IPS-20b (cell line): Measurements from ENCODE around the gene NOXA1.
"Not testable (repeated sequence)": the region's sequence is repeated elsewhere in the genome, so short reads cannot be mapped to it uniquely, and the experiment has no call there.

Source experiments
- H3K27ac ChIP-seq: one replicate; pipeline ENCODE4 v1.5.1; 2013; ENCODE audit warnings: low read length
- H3K27me3 ChIP-seq: 2 replicates; pipeline ENCODE4 v1.6.1; 2013; ENCODE audit warnings: mild to moderate bottlenecking, low read length, inconsistent platforms; ENCODE audit not compliant: insufficient read depth
- H3K36me3 ChIP-seq: 2 replicates; pipeline ENCODE4 v1.6.1; 2013; ENCODE audit warnings: low read depth, mild to moderate bottlenecking, inconsistent platforms, low read length, moderate library complexity; ENCODE audit not compliant: insufficient read depth
- H3K4me1 ChIP-seq: 2 replicates; pipeline ENCODE4 v1.6.1; 2013; ENCODE audit warnings: mild to moderate bottlenecking, control low read depth, inconsistent platforms, low read length, moderate library complexity; ENCODE audit not compliant: insufficient read depth
- H3K4me3 ChIP-seq: 2 replicates; pipeline ENCODE4 v1.5.1; 2013; ENCODE audit warnings: mild to moderate bottlenecking, low read length, inconsistent platforms
- H3K9ac ChIP-seq: 2 replicates; pipeline ENCODE4 v1.6.1; 2013; ENCODE audit warnings: low read depth, mild to moderate bottlenecking, inconsistent platforms, low read length, moderate library complexity
- H3K9me3 ChIP-seq: 2 replicates; pipeline ENCODE4 v1.6.1; 2013; ENCODE audit warnings: mild to moderate bottlenecking, low read depth, low read length, inconsistent platforms; ENCODE audit not compliant: insufficient read depth

The NOXA1 gene

GRCh38 chr9:137382444-137383080 lies 40.6 kb upstream of the NOXA1 start:
- Histone ChIP-seq H3K4me1 (no peaks in the 10 kb centered on the region), H3K36me3 (no peaks in the 10 kb centered on the region), H3K27ac (no peak overlapping the region), H3K4me3 (no peak overlapping the region), H3K9ac (no peak overlapping the region), H3K9me3 (no peaks in the 10 kb centered on the region), H3K27me3 (no peaks in the 10 kb centered on the region; the same call in 1 of the 2 replicates)

GRCh38 chr9:137383081-137383783 lies 40.0 kb upstream of the NOXA1 start:
- no peak overlapping the region for H3K9ac ChIP-seq
- no peak overlapping the region for H3K27ac ChIP-seq
- no peaks in the 10 kb centered on the region for H3K36me3 ChIP-seq
- H3K27me3 ChIP-seq = no peaks in the 10 kb centered on the region; the same call in 1 of the 2 replicates
- H3K4me3 ChIP-seq = no peak overlapping the region
- H3K9me3 ChIP-seq = no peaks in the 10 kb centered on the region
- H3K4me1 ChIP-seq = no peaks in the 10 kb centered on the region

- Histone ChIP-seq H3K4me1 (no peaks in the 10 kb centered on the region), H3K9me3 (no peaks in the 10 kb centered on the region), H3K27ac (no peak overlapping the region), H3K27me3 (no peaks in the 10 kb centered on the region), H3K36me3 (no peaks in the 10 kb centered on the region), H3K4me3 (no peak overlapping the region), H3K9ac (no peak overlapping the region; the same call in 1 of the 2 replicates)
Observed at GRCh38 chr9:137383784-137384756, 39.1 kb upstream of the NOXA1 start.

DNA sequence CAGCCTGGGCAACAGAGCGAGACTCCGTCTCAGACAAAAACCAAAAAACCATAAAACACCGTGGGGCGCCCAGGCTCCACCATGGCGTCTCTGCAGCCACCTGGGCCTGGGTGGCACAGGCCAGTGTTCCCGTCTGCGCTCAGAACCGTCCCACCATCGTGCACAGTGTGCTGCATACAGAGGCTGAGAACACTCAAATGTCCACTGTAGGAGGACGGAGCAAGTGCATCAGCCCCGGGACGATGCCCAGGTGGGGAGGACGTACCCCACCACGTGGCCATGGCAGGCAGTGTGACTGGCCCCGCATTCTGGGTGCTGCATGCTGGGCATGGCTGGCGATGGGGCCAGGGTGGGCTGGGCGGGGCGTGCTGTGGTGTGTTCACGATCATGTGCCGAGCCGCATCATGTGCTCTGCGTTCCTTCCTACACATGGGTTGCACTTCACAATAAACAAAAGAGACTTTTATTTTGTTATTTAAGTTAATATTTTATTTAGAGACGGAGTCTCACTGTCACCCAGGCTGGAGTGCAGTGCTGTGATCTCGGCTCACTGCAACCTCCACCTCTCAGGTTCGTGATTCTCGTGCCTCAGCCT lies 38.0 kb upstream of the NOXA1 start:
- Histone ChIP-seq H3K9ac (no peak overlapping the region), H3K4me3 (no peak overlapping the region), H3K4me1 (no peaks in the 10 kb centered on the region), H3K36me3 (no peaks in the 10 kb centered on the region), H3K9me3 (no peaks in the 10 kb centered on the region), H3K27ac (no peak overlapping the region), H3K27me3 (no peaks in the 10 kb centered on the region)

GRCh38 chr9:137386507-137387113 lies 36.6 kb upstream of the NOXA1 start:
- H3K27me3 ChIP-seq, H3K9ac ChIP-seq, H3K27ac ChIP-seq: not testable (repeated sequence)

DNA sequence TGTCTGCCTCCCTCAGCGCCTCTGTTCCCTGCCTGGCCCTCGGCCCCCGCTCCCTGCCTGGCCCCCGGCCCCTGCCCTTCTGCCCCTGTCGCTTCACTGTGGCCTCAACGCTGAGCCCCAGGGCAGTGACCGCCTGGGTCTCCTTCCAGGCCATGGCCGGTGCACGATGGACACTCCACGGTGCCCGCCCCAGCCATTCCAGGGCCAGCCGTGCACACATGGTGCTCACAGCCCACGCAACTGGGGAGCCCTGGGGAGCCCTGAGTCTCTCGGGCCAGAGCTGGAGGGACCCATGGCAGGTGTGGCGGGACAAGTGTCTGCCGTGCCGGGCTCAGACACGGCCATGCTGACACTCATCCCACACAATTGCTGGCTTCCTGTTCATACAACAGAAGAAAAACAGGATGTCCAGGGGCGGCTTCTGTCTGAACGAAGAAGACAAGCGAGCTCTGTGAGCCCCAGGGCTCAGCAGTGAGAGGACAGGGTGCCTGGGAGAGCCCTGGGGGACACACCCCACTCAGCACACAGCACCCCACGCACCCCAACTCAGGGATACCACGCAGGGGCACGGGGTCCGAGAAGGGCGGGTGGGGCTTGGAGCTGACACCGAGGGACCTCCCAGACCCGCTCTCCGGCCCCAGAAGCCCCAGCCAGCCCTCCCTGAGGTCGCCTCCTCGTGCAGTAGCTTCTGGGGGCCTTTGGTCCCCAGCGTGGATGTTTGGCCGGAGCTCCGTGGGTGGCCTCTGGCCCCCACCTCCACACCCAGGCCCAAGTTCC lies 35.9 kb upstream of the NOXA1 start:
- Histone ChIP-seq H3K9ac (no peak overlapping the region), H3K36me3 (no peaks in the 10 kb centered on the region), H3K4me3 (no peak overlapping the region), H3K4me1 (no peaks in the 10 kb centered on the region), H3K27ac (no peak overlapping the region), H3K27me3 (no peaks in the 10 kb centered on the region), H3K9me3 (no peaks in the 10 kb centered on the region)

More at GRCh38 chr9:137386507-137387113, 36.6 kb upstream of the NOXA1 start:
- H3K4me3 ChIP-seq, H3K36me3 ChIP-seq, H3K4me1 ChIP-seq, H3K9me3 ChIP-seq: not testable (repeated sequence)

DNA sequence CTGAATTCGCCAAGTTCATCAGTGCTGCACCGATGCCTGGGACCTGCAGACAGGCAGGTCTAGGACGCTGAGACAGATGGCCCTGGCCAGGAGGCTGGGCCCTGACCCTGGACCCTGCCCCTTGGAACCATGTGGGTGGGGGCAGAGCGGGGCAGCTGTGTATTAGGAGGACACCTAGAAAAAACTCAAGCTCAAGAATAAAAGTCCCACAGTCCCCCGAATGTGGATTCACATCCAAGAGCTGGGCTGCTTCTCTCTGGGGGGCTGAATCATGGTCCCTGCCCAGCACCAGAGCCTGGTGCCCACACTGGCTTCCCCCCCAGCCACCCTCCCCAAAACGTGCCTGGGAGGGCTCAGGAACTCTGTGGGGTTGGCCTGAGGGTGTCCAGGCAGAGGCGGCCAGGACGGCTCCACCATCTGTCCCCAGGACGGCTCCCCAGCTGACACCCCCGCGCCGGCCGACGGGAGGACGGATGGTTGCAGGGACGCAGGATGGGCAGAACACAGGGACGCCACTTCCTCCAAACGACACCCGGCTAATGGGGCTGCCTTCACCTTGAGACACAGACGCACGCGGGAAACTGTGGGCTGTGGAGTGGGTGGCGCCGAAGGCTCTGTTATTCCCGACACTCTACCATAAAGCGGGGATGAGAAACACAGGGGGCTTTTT lies 35.2 kb upstream of the NOXA1 start:
- Histone ChIP-seq H3K9ac (no peak overlapping the region), H3K36me3 (no peaks in the 10 kb centered on the region), H3K4me3 (no peak overlapping the region), H3K27ac (no peak overlapping the region), H3K9me3 (no peaks in the 10 kb centered on the region), H3K4me1 (no peaks in the 10 kb centered on the region), H3K27me3 (no peaks in the 10 kb centered on the region)

DNA sequence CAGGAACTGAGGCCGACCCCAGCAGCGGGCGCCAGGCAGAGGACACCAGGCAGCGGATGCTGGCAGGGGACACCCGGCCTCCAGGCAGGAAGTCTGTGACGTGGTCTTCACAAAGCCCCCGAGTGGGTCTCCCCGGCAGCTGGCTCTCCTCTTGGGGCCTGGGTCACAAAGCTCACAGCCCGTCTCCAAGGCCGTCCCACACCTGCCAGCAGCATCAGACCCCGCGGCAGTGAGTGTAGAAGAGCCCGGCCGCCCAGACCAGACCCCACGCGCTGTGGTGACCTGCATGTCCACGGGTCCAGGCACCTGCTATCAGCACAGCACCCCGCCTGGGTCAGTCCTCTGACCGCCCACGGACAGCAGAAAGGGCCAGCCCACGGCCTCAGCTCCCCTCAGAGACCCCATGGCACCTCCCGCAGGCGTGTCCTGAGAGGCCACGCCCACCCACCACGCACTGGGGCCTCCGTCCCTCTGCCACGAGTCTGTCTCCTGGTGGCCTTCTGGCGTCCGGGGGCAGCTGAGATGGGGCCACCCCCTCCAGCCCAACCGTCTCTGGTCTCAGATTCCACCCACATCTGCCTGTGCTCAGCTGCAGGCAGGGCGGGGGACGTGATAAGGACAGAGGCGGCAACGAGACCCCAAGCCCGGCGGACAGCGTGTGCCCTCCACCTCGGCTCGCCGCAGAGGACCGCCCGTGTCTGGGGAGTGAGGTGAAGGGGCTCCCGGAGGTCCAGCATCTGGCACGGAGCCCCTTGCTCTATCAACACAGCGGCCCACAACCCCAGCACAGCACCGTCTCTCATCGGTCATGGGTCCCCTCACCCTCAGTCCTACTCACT lies 34.4 kb upstream of the NOXA1 start:
- Histone ChIP-seq H3K4me1 (no peaks in the 10 kb centered on the region), H3K27ac (no peak overlapping the region), H3K4me3 (no peak overlapping the region), H3K9ac (no peak overlapping the region), H3K36me3 (no peaks in the 10 kb centered on the region), H3K27me3 (no peaks in the 10 kb centered on the region), H3K9me3 (no peaks in the 10 kb centered on the region)

DNA sequence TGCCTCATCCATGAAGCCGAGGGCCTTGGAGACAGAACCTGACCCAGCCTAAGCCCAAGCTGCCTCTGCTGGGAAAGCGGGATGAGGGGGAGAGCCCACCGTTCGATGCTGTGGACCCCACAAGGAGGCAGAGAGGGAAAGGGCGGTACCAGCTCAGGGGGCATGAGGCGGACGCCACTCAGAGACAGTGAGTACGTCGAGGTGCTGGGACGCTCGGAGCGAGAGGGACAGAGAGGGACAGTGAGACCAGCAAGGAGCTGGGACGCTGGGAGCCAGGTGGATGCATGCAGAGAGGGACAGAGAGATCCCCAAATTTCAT lies 33.8 kb upstream of the NOXA1 start:
- no peaks in the 10 kb centered on the region for H3K36me3 ChIP-seq
- no peak overlapping the region for H3K27ac ChIP-seq
- no peaks in the 10 kb centered on the region for H3K9me3 ChIP-seq
- H3K27me3 ChIP-seq = no peaks in the 10 kb centered on the region
- H3K9ac ChIP-seq = no peak overlapping the region
- H3K4me1 ChIP-seq = no peaks in the 10 kb centered on the region
- no peak overlapping the region for H3K4me3 ChIP-seq
